Smooth muscle cell (in vitro differentiated cells): Measurements from ENCODE around the gene TTLL5. TPM values are rescaled to one million over a fixed set of nuclear protein-coding genes. Genes with fewer than 3 reads are reported as not detected.

Experiments used
- DNase-seq: peaks from one replicate; lab custom pipeline; 2025; ENCODE audit not compliant: unreplicated experiment; lab: John Stamatoyannopoulos, UW
- H2AFZ ChIP-seq: fragments of 200-600 bp; sonication (generic); 2 replicates; pipeline ENCODE4 v1.6.0; 2016; ENCODE audit warnings: antibody characterized with exemption, low read depth, mild to moderate bottlenecking
- H3F3A ChIP-seq: fragments of 200-600 bp; sonication (generic); 2 replicates; pipeline ENCODE4 v1.6.0; 2017; ENCODE audit warnings: antibody characterized with exemption, low read depth
- H3K27ac ChIP-seq: fragments of 200-600 bp; sonication (generic); 2 replicates; pipeline ENCODE4 v1.5.1; 2016; ENCODE audit warnings: low read depth, mild to moderate bottlenecking
- H3K27me3 ChIP-seq: fragments of 200-600 bp; sonication (generic); 2 replicates; pipeline ENCODE4 v1.6.1; 2016; ENCODE audit warnings: low read depth, mild to moderate bottlenecking
- H3K36me3 ChIP-seq: fragments of 200-600 bp; sonication (generic); 2 replicates; pipeline ENCODE4 v1.5.1; 2016; ENCODE audit warnings: low read depth
- H3K4me1 ChIP-seq: fragments of 200-600 bp; sonication (generic); 2 replicates; pipeline ENCODE4 v1.5.1; 2016; ENCODE audit warnings: low read depth
- H3K4me2 ChIP-seq: fragments of 200-600 bp; sonication (generic); 2 replicates; pipeline ENCODE4 v1.6.0; 2016; ENCODE audit warnings: mild to moderate bottlenecking
- H3K4me3 ChIP-seq: fragments of 200-600 bp; sonication (generic); 2 replicates; pipeline ENCODE4 v1.5.1; 2016; ENCODE audit warnings: mild to moderate bottlenecking
- H3K79me2 ChIP-seq: fragments of 200-600 bp; sonication (generic); 2 replicates; pipeline ENCODE4 v1.6.0; 2016; ENCODE audit warnings: low read depth, mild to moderate bottlenecking
- H3K9ac ChIP-seq: fragments of 200-600 bp; sonication (generic); 2 replicates; pipeline ENCODE4 v1.6.0; 2016; ENCODE audit warnings: low read depth
- H3K9me3 ChIP-seq: fragments of 200-600 bp; sonication (generic); replicated peaks from 2 replicates; pipeline ENCODE4 v1.5.1; 2016; ENCODE audit warnings: low read depth
- H4K20me1 ChIP-seq: fragments of 200-600 bp; sonication (generic); 2 replicates; pipeline ENCODE4 v1.6.0; 2016; ENCODE audit warnings: low read depth
- CTCF ChIP-seq: fragments of 200-600 bp; sonication (generic); IDR thresholded peaks from 2 replicates; pipeline ENCODE4 v1.5.1; 2017; ENCODE audit warnings: borderline replicate concordance, mild to moderate bottlenecking, antibody characterized with exemption; ENCODE audit not compliant: insufficient read depth, poor library complexity, severe bottlenecking
- WGBS: methylation state at CpG from one replicate; pipeline ENCODE4 v1.1.7; 2016; ENCODE audit warnings: low lambda C conversion rate; 5-methylcytosine and 5-hydroxymethylcytosine counted together
- polyA plus RNA-seq: library from polyadenylated mRNA; unstranded; fragments of >200 nt; fragmentation: Nextera tagmentation; extraction: Ambion mirVana; gene quantifications from 2 replicates; pipeline ENCODE4 v1.2.1, GENCODE V29; 2016
- total RNA-seq: library from RNA; depleted of rRNA; stranded (reverse); fragments of >200 nt; gene quantifications from 2 replicates; pipeline ENCODE4 v1.2.3, GENCODE V29; 2014

The TTLL5 gene
- total and polyA plus RNA-seq, 2 experiments from 2014 or later = 12.6 to 38.0 TPM

DNA sequence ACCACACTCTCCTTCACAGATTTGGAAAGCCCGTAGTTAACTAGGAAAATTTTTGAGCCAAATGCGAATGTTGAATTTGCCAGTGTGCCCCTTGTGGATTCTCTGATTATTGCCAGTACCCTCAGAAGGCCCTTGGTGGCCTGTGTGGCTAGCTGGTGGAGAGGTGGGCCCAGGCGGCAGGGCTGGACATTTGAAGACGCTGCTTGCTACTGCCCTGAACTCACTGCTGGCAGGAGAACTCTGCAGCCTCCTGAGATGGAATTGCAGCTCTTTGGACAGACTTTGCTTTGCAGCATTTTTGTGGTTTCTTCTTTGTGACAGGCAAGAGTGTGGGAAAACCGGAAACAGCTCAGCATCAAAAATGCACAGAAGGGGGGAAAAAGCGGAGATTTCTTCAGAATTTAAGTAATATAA is 223.2 kb downstream of the TTLL5 start:
- no peaks in the 10 kb centered on the region for H3K27me3 ChIP-seq
- no peak overlapping the region for H3K4me3 ChIP-seq
- DNase-seq = no peak
- H3K9me3 ChIP-seq = no peaks in the 10 kb centered on the region
- peak overlapping the region; percentile 80 for H3K27ac ChIP-seq
- peak overlapping the region; percentile 37 for H3K4me2 ChIP-seq
- no peaks in the 10 kb centered on the region for H4K20me1 ChIP-seq
- no peak overlapping the region for H3K9ac ChIP-seq
- no peaks in the 10 kb centered on the region for H3K79me2 ChIP-seq
- TF ChIP-seq CTCF = peak; percentile 22
- peaks cover 25% of the 10 kb centered on the region for H3K4me1 ChIP-seq
- peaks cover 26% of the 10 kb centered on the region for H3F3A ChIP-seq
- H2AFZ ChIP-seq = no peak overlapping the region
- H3K36me3 ChIP-seq = no peaks in the 10 kb centered on the region
- 30% methylated on average over 6 of the region's 6 CpGs for WGBS

DNA sequence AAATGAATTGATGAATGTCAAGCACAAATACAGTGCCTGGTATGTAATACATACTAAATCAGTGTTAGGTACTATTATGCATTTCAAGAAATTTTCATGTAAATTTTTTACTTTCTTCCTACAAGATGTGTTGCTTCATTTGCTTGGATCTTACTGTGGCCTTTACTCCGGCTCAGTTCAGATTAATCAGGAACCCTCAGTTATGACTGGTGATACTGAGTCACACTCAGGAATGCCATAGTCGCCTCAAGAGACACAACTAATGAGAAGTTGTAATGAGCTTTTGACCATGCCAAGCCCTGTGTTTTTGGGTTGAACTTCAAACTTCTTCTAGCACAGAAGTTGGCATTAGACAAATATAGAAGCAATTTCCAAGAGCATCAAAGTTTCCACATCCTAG is 224.8 kb downstream of the TTLL5 start:
- no peak for TF ChIP-seq CTCF
- H3K27me3 ChIP-seq = no peaks in the 10 kb centered on the region
- H3K79me2 ChIP-seq = no peaks in the 10 kb centered on the region
- peak overlapping the region; percentile 10 for H3K9ac ChIP-seq
- 11% methylated on average over 2 of the region's 2 CpGs for WGBS
- H3K4me1 ChIP-seq = peaks cover 25% of the 10 kb centered on the region
- H3K9me3 ChIP-seq = no peaks in the 10 kb centered on the region
- H3K27ac ChIP-seq = peak overlapping the region; percentile 85
- no peaks in the 10 kb centered on the region for H4K20me1 ChIP-seq
- no peak for DNase-seq
- H3K36me3 ChIP-seq = no peaks in the 10 kb centered on the region
- H2AFZ ChIP-seq = no peak overlapping the region
- no peak overlapping the region for H3K4me3 ChIP-seq
- peaks cover 22% of the 10 kb centered on the region for H3F3A ChIP-seq
- H3K4me2 ChIP-seq = peak overlapping the region; percentile 73

GRCh38 chr14:75886636-75887348 is 225.7 kb downstream of the TTLL5 start:
- peak overlapping the region; percentile 85 for H3K27ac ChIP-seq
- WGBS = 45% methylated on average over 5 of the region's 5 CpGs
- H3K4me1 ChIP-seq = peaks cover 19% of the 10 kb centered on the region
- H3F3A ChIP-seq = peaks cover 22% of the 10 kb centered on the region
- no peak for DNase-seq
- no peak overlapping the region for H2AFZ ChIP-seq
- H3K36me3 ChIP-seq = no peaks in the 10 kb centered on the region
- peak overlapping the region; percentile 73 for H3K4me2 ChIP-seq
- no peaks in the 10 kb centered on the region for H3K79me2 ChIP-seq
- H3K27me3 ChIP-seq = no peaks in the 10 kb centered on the region
- no peaks in the 10 kb centered on the region for H3K9me3 ChIP-seq
- no peaks in the 10 kb centered on the region for H4K20me1 ChIP-seq
- no peak for TF ChIP-seq CTCF
- H3K4me3 ChIP-seq = no peak overlapping the region
- peak overlapping the region; percentile 10 for H3K9ac ChIP-seq

- Histone ChIP-seq H3K4me1 (peaks cover 17% of the 10 kb centered on the region), H4K20me1 (no peaks in the 10 kb centered on the region), H2AFZ (no peak overlapping the region), H3K27ac (no peak overlapping the region), H3K9ac (no peak overlapping the region), H3K4me3 (no peak overlapping the region), H3K4me2 (no peak overlapping the region), H3K36me3 (no peaks in the 10 kb centered on the region), H3K27me3 (no peaks in the 10 kb centered on the region), H3F3A (peaks cover 21% of the 10 kb centered on the region), H3K9me3 (no peaks in the 10 kb centered on the region), H3K79me2 (no peaks in the 10 kb centered on the region)
- DNase-seq = no peak
- TF ChIP-seq CTCF = no peak
- WGBS = 97% methylated on average over 2 of the region's 2 CpGs
Measured at GRCh38 chr14:75888945-75889344, 227.9 kb downstream of the TTLL5 start.
